Keratinocyte (primary cell): ENCODE data around the gene GATAD2B. TPM values are rescaled to one million over a fixed set of nuclear protein-coding genes. Genes with fewer than 3 reads are reported as not detected.
"Not testable (repeated sequence)": the region's sequence is repeated elsewhere in the genome, so short reads cannot be mapped to it uniquely, and the experiment has no call there.

ENCODE experiments used
- DNase-seq: peaks from one replicate; pipeline ENCODE4 v3.0.0-alpha.2; 2011; ENCODE audit warnings: low read depth, missing footprints, low spot score
- FAIRE-seq: peaks from 2 replicates; lab custom pipeline; 2011; peaks lifted over from hg19 to GRCh38; lab: Jason Lieb, UNC
- H2AFZ ChIP-seq: 2 replicates; pipeline ENCODE4 v1.6.0; 2012; ENCODE audit warnings: low read length, control low read depth, inconsistent platforms; ENCODE audit not compliant: control insufficient read depth
- H3K27ac ChIP-seq: 2 replicates; pipeline ENCODE4 v1.5.1; 2011; ENCODE audit warnings: low read length; ENCODE audit not compliant: control insufficient read depth, insufficient read depth
- H3K27me3 ChIP-seq: 3 replicates; pipeline ENCODE4 v1.6.0; 2011; ENCODE audit warnings: low read length; ENCODE audit not compliant: control insufficient read depth, insufficient read depth; ENCODE audit errors: extremely low read depth
- H3K36me3 ChIP-seq, 2 experiments: 2 replicates in 1 of 2; 3 replicates in 1 of 2; pipeline ENCODE4 v1.5.1; 2011; ENCODE audit warnings: low read length in 2 of 2, mild to moderate bottlenecking in 1 of 2; ENCODE audit not compliant: control insufficient read depth in 2 of 2, insufficient read depth in 2 of 2; ENCODE audit errors: extremely low read depth in 1 of 2
- H3K4me1 ChIP-seq: 3 replicates; pipeline ENCODE4 v1.5.1; 2011; ENCODE audit warnings: low read length; ENCODE audit not compliant: control insufficient read depth, insufficient read depth; ENCODE audit errors: extremely low read depth
- H3K4me2 ChIP-seq: 3 replicates; pipeline ENCODE4 v1.6.0; 2011; ENCODE audit warnings: low read depth, low read length; ENCODE audit not compliant: control insufficient read depth, insufficient read depth; ENCODE audit errors: extremely low read depth
- H3K4me3 ChIP-seq, 3 experiments: fragments of 200-600 bp in 1 of 3; sonication (generic) in 1 of 3; 2 replicates in 2 of 3; 3 replicates in 1 of 3; pipeline ENCODE4 v1.5.1; 2011 to 2016; ENCODE audit warnings: low read length in 3 of 3, mild to moderate bottlenecking in 3 of 3, control low read depth in 2 of 3, inconsistent platforms in 1 of 3, low read depth in 1 of 3, mixed read lengths in 1 of 3, mixed run types in 1 of 3, moderate library complexity in 1 of 3; ENCODE audit not compliant: control insufficient read depth in 2 of 3, insufficient read depth in 2 of 3; ENCODE audit errors: extremely low read depth in 1 of 3
- H3K79me2 ChIP-seq: 2 replicates; pipeline ENCODE4 v1.6.0; 2012; ENCODE audit warnings: low read length; ENCODE audit not compliant: control insufficient read depth, insufficient read depth
- H3K9ac ChIP-seq: 3 replicates; pipeline ENCODE4 v1.6.0; 2011; ENCODE audit warnings: low read length; ENCODE audit not compliant: control insufficient read depth, insufficient read depth; ENCODE audit errors: extremely low read depth
- H3K9me1 ChIP-seq: 3 replicates; pipeline ENCODE4 v1.6.0; 2011; ENCODE audit warnings: low read length; ENCODE audit not compliant: control insufficient read depth, insufficient read depth; ENCODE audit errors: extremely low read depth
- H3K9me3 ChIP-seq: 2 replicates; pipeline ENCODE4 v1.5.1; 2012; ENCODE audit warnings: low read depth, low read length; ENCODE audit not compliant: control insufficient read depth
- H4K20me1 ChIP-seq: 3 replicates; pipeline ENCODE4 v1.6.0; 2011; ENCODE audit warnings: low read length; ENCODE audit not compliant: control insufficient read depth, insufficient read depth; ENCODE audit errors: extremely low read depth
- CTCF ChIP-seq, 3 experiments: IDR thresholded peaks in 1 of 3; conservative IDR thresholded peaks in 1 of 3; optimal IDR thresholded peaks in 1 of 3; 2 replicates in 2 of 3; 3 replicates in 1 of 3; pipeline versions ENCODE3 to v1.5.1; 2011; ENCODE audit warnings: low read length in 3 of 3, mild to moderate bottlenecking in 3 of 3, moderate library complexity in 2 of 3, control low read depth in 1 of 3, inconsistent platforms in 1 of 3; ENCODE audit not compliant: insufficient read depth in 2 of 3; ENCODE audit errors: extremely low read depth in 1 of 3
- EZH2 ChIP-seq: IDR thresholded peaks from one replicate; pipeline ENCODE4 v1.6.1; 2012; ENCODE audit warnings: inconsistent platforms, mild to moderate bottlenecking, low read length, moderate library complexity
- dilution Hi-C: fragments of 300-500 bp; cut with MboI; formaldehyde crosslinking; loops from one replicate; pipeline ENCODE4 v1.7.0; 2020; ENCODE audit warnings: low sequenced_read_pairs; ENCODE audit not compliant: extremely low pct_ligation_motif_present
- polyA plus RNA-seq, 5 experiments: library from polyadenylated mRNA; depleted of rRNA in 3 of 5; stranded (reverse) in 3 of 5; stranded (forward) in 1 of 5; unstranded in 1 of 5; fragments of >200 nt; gene quantifications; 1 replicate in 1 of 5; 2 replicates in 3 of 5; 3 replicates in 1 of 5; pipeline versions ENCODE4 v1.2.1 to v1.2.3, GENCODE V29; 2011 to 2012; ENCODE audit warnings: missing spikeins in 2 of 5, low read depth in 1 of 5, low replicate concordance in 1 of 5

The GATAD2B gene
- polyA plus RNA-seq, 1 donor (not counting 4 experiments of a cell fraction or from before 2014, with no cell fraction given) = 6.1 TPM

GRCh38 chr1:153845158-153845557, 77.6 kb downstream of the GATAD2B start:
- H3K4me1 ChIP-seq = no peaks in the 10 kb centered on the region
- dilution Hi-C loops = no loop called here
- no peak overlapping the region for H3K4me2 ChIP-seq
- DNase-seq (no peak), FAIRE-seq (no peak)
- no peak overlapping the region for H3K4me3 ChIP-seq
- H3K27ac ChIP-seq = no peak overlapping the region
- H3K9me3 ChIP-seq = no peaks in the 10 kb centered on the region
- H3K27me3 ChIP-seq = no peaks in the 10 kb centered on the region
- peaks cover 5% of the 10 kb centered on the region for H4K20me1 ChIP-seq
- peaks cover 5% of the 10 kb centered on the region for H3K79me2 ChIP-seq
- no peaks in the 10 kb centered on the region for H3K36me3 ChIP-seq
- H3K9me1 ChIP-seq = no peaks in the 10 kb centered on the region
- TF ChIP-seq EZH2 = no peak
- TF ChIP-seq CTCF (optimal IDR thresholded peaks at IDR 0.05 in 1 of 3, IDR thresholded peaks at IDR 0.05 in 1 of 3, conservative IDR thresholded peaks at IDR 0.05 in 1 of 3; ENCODE audit: extremely low read depth in 1 of 3, insufficient read depth in 2 of 3, low read length in 3 of 3) = no peak
- no peak overlapping the region for H2AFZ ChIP-seq
- H3K9ac ChIP-seq = no peak overlapping the region

- H3K27ac ChIP-seq, dilution Hi-C loops, FAIRE-seq, H3K79me2 ChIP-seq, H3K4me1 ChIP-seq, H3K9me1 ChIP-seq, H3K9me3 ChIP-seq, DNase-seq, H3K36me3 ChIP-seq, H2AFZ ChIP-seq, H3K4me2 ChIP-seq, H3K27me3 ChIP-seq, H3K9ac ChIP-seq, H4K20me1 ChIP-seq, H3K4me3 ChIP-seq: not testable (repeated sequence)
These were observed 78.4 kb downstream of the GATAD2B start for GRCh38 chr1:153844349-153844748.

GRCh38 chr1:153842006-153842471, 80.7 kb downstream of the GATAD2B start:
- H3K36me3 ChIP-seq = no peaks in the 10 kb centered on the region
- no peak overlapping the region for H3K4me2 ChIP-seq
- no peak for FAIRE-seq
- H3K4me1 ChIP-seq = no peaks in the 10 kb centered on the region
- H3K9me1 ChIP-seq = no peaks in the 10 kb centered on the region
- H2AFZ ChIP-seq = no peak overlapping the region
- dilution Hi-C loops = no loop called here
- H3K9ac ChIP-seq = no peak overlapping the region
- no peak overlapping the region for H3K4me3 ChIP-seq
- H3K27ac ChIP-seq = no peak overlapping the region
- TF ChIP-seq EZH2 (no peak), CTCF (optimal IDR thresholded peaks at IDR 0.05 in 1 of 3, IDR thresholded peaks at IDR 0.05 in 1 of 3, conservative IDR thresholded peaks at IDR 0.05 in 1 of 3; ENCODE audit: extremely low read depth in 1 of 3, insufficient read depth in 2 of 3, low read length in 3 of 3) (no peak)
- no peaks in the 10 kb centered on the region for H3K27me3 ChIP-seq
- H3K79me2 ChIP-seq = peaks cover 13% of the 10 kb centered on the region
- H3K9me3 ChIP-seq = no peaks in the 10 kb centered on the region
- DNase-seq = no peak
- H4K20me1 ChIP-seq = peaks cover 5% of the 10 kb centered on the region
